ENCODE measurements around the gene RAB4A.
"Not testable (repeated sequence)": the region's sequence is repeated elsewhere in the genome, so short reads cannot be mapped to it uniquely, and the experiment has no call there.

Gene RAB4A

DNA sequence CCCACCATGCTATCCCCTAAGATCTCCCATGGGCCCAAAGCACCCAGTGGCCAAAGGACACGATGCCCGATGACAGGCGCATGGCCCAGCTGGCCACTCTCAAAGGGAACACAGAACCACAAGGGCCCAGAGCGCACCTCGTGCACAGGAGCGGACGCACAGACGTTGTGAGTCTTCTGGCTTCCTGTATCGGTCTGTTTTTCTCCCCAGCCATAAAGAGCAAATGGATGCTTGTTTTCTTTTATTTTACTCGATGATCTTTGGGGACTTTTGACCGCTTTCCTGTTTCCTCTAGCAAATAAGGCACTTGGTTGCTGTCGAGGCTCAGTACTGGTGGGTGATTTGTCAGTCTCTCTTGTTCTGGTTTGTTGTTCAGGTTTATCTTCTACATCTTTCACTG is 55.7 kb downstream of the RAB4A start:
- H3K27ac ChIP-seq (ENCODE audit: poor library complexity, severe bottlenecking) = no peak overlapping the region
- H3K9me3 ChIP-seq (ENCODE audit: severe bottlenecking) = no peaks in the 10 kb centered on the region
- H3K36me3 ChIP-seq (ENCODE audit: low read depth) = peaks cover 3% of the 10 kb centered on the region; the same call in 1 of the 2 replicates
- DNase-seq (ENCODE audit: low spot score) (no peak), ATAC-seq (ENCODE audit: low read depth) (no peak)
- H3K4me1 ChIP-seq (ENCODE audit: insufficient read depth, poor library complexity, severe bottlenecking) = no peaks in the 10 kb centered on the region
- H3K4me3 ChIP-seq (ENCODE audit: severe bottlenecking) = no peak overlapping the region
- TF ChIP-seq, protein P1, sequence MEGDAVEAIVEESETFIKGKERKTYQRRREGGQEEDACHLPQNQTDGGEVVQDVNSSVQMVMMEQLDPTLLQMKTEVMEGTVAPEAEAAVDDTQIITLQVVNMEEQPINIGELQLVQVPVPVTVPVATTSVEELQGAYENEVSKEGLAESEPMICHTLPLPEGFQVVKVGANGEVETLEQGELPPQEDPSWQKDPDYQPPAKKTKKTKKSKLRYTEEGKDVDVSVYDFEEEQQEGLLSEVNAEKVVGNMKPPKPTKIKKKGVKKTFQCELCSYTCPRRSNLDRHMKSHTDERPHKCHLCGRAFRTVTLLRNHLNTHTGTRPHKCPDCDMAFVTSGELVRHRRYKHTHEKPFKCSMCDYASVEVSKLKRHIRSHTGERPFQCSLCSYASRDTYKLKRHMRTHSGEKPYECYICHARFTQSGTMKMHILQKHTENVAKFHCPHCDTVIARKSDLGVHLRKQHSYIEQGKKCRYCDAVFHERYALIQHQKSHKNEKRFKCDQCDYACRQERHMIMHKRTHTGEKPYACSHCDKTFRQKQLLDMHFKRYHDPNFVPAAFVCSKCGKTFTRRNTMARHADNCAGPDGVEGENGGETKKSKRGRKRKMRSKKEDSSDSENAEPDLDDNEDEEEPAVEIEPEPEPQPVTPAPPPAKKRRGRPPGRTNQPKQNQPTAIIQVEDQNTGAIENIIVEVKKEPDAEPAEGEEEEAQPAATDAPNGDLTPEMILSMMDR (IDR thresholded peaks at IDR 0.05; ENCODE audit: poor library complexity, severe bottlenecking) = no peak
- H3K27me3 ChIP-seq (ENCODE audit: insufficient read depth, poor library complexity, severe bottlenecking) = no peaks in the 10 kb centered on the region

- not testable (repeated sequence) for ATAC-seq (ENCODE audit: low read depth); DNase-seq (ENCODE audit: low spot score); H3K27me3 ChIP-seq (ENCODE audit: insufficient read depth, poor library complexity, severe bottlenecking); H3K4me3 ChIP-seq (ENCODE audit: severe bottlenecking); H3K4me1 ChIP-seq (ENCODE audit: insufficient read depth, poor library complexity, severe bottlenecking); H3K27ac ChIP-seq (ENCODE audit: poor library complexity, severe bottlenecking); H3K36me3 ChIP-seq (ENCODE audit: low read depth); H3K9me3 ChIP-seq (ENCODE audit: severe bottlenecking)
Observed at GRCh38 chr1:229327765-229328164, 56.9 kb downstream of the RAB4A start.

- no peaks in the 10 kb centered on the region for H3K36me3 ChIP-seq (ENCODE audit: low read depth)
- TF ChIP-seq, protein P1 (IDR thresholded peaks at IDR 0.05; ENCODE audit: poor library complexity, severe bottlenecking) = no peak
- H3K27ac ChIP-seq (ENCODE audit: poor library complexity, severe bottlenecking) = no peak overlapping the region
- ATAC-seq (ENCODE audit: low read depth) (no peak), DNase-seq (ENCODE audit: low spot score) (no peak)
- H3K9me3 ChIP-seq (ENCODE audit: severe bottlenecking) = no peaks in the 10 kb centered on the region
- H3K4me1 ChIP-seq (ENCODE audit: insufficient read depth, poor library complexity, severe bottlenecking) = no peaks in the 10 kb centered on the region
- H3K27me3 ChIP-seq (ENCODE audit: insufficient read depth, poor library complexity, severe bottlenecking) = no peaks in the 10 kb centered on the region
- H3K4me3 ChIP-seq (ENCODE audit: severe bottlenecking) = no peak overlapping the region
Observed at GRCh38 chr1:229328598-229329362, 57.9 kb downstream of the RAB4A start.

DNA sequence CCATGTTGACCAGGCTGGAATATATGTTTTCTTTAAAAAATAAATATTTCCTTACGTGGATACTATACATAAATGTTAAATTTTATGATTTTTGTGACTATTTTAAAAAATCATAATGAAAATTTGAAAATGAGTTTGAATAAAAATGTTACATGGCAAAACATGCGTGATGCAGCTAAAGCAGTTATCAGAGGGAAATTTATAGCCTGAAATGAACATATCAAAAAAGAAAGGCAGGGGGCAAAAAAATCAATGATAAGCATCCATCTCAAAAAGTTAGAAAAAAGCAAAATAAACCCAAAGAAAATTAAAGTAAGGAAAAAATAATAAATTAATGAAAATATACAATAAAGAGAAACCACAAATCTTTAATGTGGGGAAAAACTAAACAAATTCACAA is 63.4 kb downstream of the RAB4A start:
- TF ChIP-seq, protein P1 (IDR thresholded peaks at IDR 0.05; ENCODE audit: poor library complexity, severe bottlenecking) = no peak
- Histone ChIP-seq H3K4me3 (ENCODE audit: severe bottlenecking) (no peak overlapping the region), H3K27ac (ENCODE audit: poor library complexity, severe bottlenecking) (no peak overlapping the region), H3K36me3 (ENCODE audit: low read depth) (no peaks in the 10 kb centered on the region), H3K27me3 (ENCODE audit: insufficient read depth, poor library complexity, severe bottlenecking) (no peaks in the 10 kb centered on the region), H3K4me1 (ENCODE audit: insufficient read depth, poor library complexity, severe bottlenecking) (no peaks in the 10 kb centered on the region), H3K9me3 (ENCODE audit: severe bottlenecking) (peaks cover 4% of the 10 kb centered on the region)
- DNase-seq (ENCODE audit: low spot score) (no peak), ATAC-seq (ENCODE audit: low read depth) (no peak)

DNA sequence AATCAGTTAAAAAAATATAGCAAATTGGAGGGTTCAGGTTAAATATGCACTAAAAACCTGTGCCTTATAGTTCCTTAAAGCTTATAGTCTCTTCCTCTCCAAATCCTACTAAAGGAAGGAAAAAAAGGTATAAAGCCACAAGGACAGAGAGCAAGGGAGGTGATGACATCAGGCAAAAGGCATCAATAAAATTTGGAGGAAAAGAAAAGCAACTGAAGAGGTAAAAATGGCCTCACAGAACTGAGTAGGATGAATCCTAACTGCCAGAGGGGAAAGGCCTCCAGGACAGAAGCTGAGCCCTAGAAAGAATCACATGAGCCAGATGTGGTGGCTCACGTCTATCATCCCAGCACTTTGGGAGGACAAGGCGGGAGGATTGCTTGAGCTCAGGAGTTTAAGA is 63.8 kb downstream of the RAB4A start:
- Histone ChIP-seq H3K36me3 (ENCODE audit: low read depth) (no peaks in the 10 kb centered on the region), H3K4me3 (ENCODE audit: severe bottlenecking) (no peak overlapping the region), H3K27me3 (ENCODE audit: insufficient read depth, poor library complexity, severe bottlenecking) (no peaks in the 10 kb centered on the region), H3K27ac (ENCODE audit: poor library complexity, severe bottlenecking) (no peak overlapping the region), H3K9me3 (ENCODE audit: severe bottlenecking) (peaks cover 4% of the 10 kb centered on the region), H3K4me1 (ENCODE audit: insufficient read depth, poor library complexity, severe bottlenecking) (no peaks in the 10 kb centered on the region)
- TF ChIP-seq, protein P1 (IDR thresholded peaks at IDR 0.05; ENCODE audit: poor library complexity, severe bottlenecking) = no peak
- no peak for ATAC-seq (ENCODE audit: low read depth)
- DNase-seq (ENCODE audit: low spot score) = no peak
